ENCODE data around the gene DNASE1L3. TPM values are rescaled to one million over a fixed set of nuclear protein-coding genes. Genes with fewer than 3 reads are reported as not detected.

The DNASE1L3 gene
- total RNA-seq, 1 experiment from 2014 or later: not detected

GRCh38 chr3:58179235-58180098 lies 31.3 kb downstream of the DNASE1L3 start:
- DNase-seq (ENCODE audit: low read depth): no peak

- DNase-seq (ENCODE audit: low read depth): no peak
These were observed 32.1 kb downstream of the DNASE1L3 start for GRCh38 chr3:58178528-58179234.

- DNase-seq (ENCODE audit: low read depth): peak; percentile 64
These were observed 32.8 kb downstream of the DNASE1L3 start for GRCh38 chr3:58177747-58178527.

- DNase-seq (ENCODE audit: low read depth): no peak
These were observed 33.8 kb downstream of the DNASE1L3 start for GRCh38 chr3:58176827-58177489.

- no peak for DNase-seq (ENCODE audit: low read depth)
These were observed 34.6 kb downstream of the DNASE1L3 start for GRCh38 chr3:58176185-58176530.

GRCh38 chr3:58175437-58176184 lies 35.2 kb downstream of the DNASE1L3 start:
- no peak for DNase-seq (ENCODE audit: low read depth)

GRCh38 chr3:58175187-58175436 lies 35.7 kb downstream of the DNASE1L3 start:
- DNase-seq (ENCODE audit: low read depth): no peak

GRCh38 chr3:58173669-58174398 lies 36.9 kb downstream of the DNASE1L3 start:
- DNase-seq (ENCODE audit: low read depth): no peak

GRCh38 chr3:58173029-58173668 lies 37.6 kb downstream of the DNASE1L3 start:
- no peak for DNase-seq (ENCODE audit: low read depth)

- no peak for DNase-seq (ENCODE audit: low read depth)
These were observed 39.6 kb downstream of the DNASE1L3 start for GRCh38 chr3:58171126-58171525.

- DNase-seq (ENCODE audit: low read depth): no peak
These were observed 40.4 kb downstream of the DNASE1L3 start for GRCh38 chr3:58170376-58170775.

GRCh38 chr3:58169371-58169770 lies 41.4 kb downstream of the DNASE1L3 start:
- no peak for DNase-seq (ENCODE audit: low read depth)

- DNase-seq (ENCODE audit: low read depth): no peak
These were observed 42.3 kb downstream of the DNASE1L3 start for GRCh38 chr3:58168498-58168897.

- DNase-seq (ENCODE audit: low read depth): peak; percentile 58
These were observed 43.1 kb downstream of the DNASE1L3 start for GRCh38 chr3:58167431-58168351.

- DNase-seq (ENCODE audit: low read depth): no peak
These were observed 45.6 kb downstream of the DNASE1L3 start for GRCh38 chr3:58164906-58165821.

GRCh38 chr3:58164199-58164879 lies 46.4 kb downstream of the DNASE1L3 start:
- DNase-seq (ENCODE audit: low read depth): peak; percentile 70

GRCh38 chr3:58163234-58163633 lies 47.5 kb downstream of the DNASE1L3 start:
- no peak for DNase-seq (ENCODE audit: low read depth)

All from LHCN-M2 (cell line).